ENCODE measurements around the gene C4A. TPM values are rescaled to one million over a fixed set of nuclear protein-coding genes. Genes with fewer than 3 reads are reported as not detected.

C4A gene
- total RNA-seq, 2 experiments from 2014 or later = 4.2 TPM

DNA sequence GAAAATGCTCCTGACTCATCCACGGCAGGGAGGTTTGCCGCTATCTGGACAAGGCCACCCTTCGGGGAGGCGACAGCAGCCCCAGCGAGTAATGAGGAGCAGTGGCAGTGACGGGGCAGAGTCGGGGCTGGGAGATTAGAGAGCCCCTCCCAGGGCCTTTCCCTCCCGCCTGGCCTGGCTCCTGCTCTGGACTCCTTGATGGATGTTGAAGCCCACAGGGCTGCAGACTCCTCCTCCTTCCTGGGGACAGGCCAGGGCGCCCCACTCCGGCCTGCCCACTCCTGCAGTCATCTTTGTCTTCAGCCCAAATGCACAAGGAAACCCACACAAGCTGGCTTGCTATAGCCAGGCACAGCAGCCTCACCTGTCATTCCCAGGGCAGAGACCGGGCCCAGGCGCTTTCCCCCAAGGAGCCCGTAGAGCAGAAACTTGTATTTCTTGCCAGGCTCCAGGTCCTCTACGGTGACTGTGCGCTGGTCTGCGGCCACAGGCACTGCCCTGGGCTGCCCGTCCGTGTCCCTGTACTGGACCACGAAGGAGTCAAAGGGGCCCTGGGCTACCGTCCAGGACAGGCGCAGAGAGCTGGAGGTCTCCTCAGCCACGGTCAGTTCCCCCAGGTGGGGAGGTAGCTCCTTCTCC lies 64.1 kb downstream of the C4A start:
- CTCF ChIA-PET = no interaction called here

DNA sequence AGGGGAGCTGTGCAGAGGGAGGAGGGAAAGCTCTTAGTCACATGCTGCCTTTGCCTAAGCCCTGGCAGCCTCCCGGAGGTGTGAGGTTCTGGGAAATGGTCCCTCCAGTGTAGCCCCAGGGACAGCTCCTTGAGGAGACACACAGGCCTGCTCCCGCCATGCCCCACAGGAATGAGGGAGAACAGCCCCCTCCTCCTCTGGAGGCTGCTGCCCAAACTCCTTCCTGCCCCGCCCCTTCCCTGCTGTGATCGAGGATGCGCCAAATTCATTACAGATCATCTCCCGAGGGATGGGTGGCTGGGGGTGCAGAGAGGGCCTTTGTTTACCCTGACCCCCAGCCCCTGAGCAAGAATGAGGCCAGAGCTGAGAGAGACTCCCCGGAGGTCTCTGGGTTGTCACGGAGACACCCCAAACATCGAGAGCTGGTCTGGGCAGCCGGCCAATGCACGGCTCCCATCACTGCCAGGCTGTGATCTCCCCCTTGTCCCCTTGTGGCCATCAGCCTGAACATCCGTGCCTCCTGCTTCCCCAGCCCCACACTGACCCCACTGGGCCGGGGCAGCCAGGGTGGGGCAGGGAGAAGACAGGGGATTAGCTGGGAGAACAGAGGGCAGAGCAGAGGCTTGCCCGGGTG lies 64.7 kb downstream of the C4A start:
- Histone ChIP-seq H3K27ac (ENCODE audit: low read depth in 1 of 2, low read length in 2 of 2) (no peak overlapping the region), H3K4me3 (ENCODE audit: low read length) (no peak overlapping the region), H3K36me3 (ENCODE audit: insufficient read depth, low read length) (no peaks in the 10 kb centered on the region), H3K27me3 (ENCODE audit: control insufficient read depth in 1 of 2, insufficient read depth in 2 of 2, low read length in 2 of 2) (no peaks in the 10 kb centered on the region), H3K9me3 (ENCODE audit: control insufficient read depth in 1 of 2, insufficient read depth in 1 of 2, low read length in 2 of 2) (no peaks in the 10 kb centered on the region), H3K4me1 (ENCODE audit: insufficient read depth, low read length) (peaks cover 9% of the 10 kb centered on the region)
- intact Hi-C loops (cut with DNase I, micrococcal nuclease) = loop anchor here in 1 of 2 experiments (10.0 kb wide), 1 partner anchor 108 kb away; the partner anchor contains the start of genes PPT2 and PRRT1
- Mint-ChIP-seq H3K27me3 (no peaks in the 10 kb centered on the region), H3K4me1 (ENCODE audit: low read depth) (peaks cover 5% of the 10 kb centered on the region), H3K27ac (no peak overlapping the region), H3K4me3 (no peak overlapping the region), H3K36me3 (ENCODE audit: low read depth) (no peaks in the 10 kb centered on the region), H3K9me3 (no peaks in the 10 kb centered on the region)
- CTCF ChIA-PET = no interaction called here
- ATAC-seq (ENCODE audit: poor library complexity) (no peak), DNase-seq (no peak)
- POLR2A ChIA-PET = no interaction called here
- TF ChIP-seq, protein P1, sequence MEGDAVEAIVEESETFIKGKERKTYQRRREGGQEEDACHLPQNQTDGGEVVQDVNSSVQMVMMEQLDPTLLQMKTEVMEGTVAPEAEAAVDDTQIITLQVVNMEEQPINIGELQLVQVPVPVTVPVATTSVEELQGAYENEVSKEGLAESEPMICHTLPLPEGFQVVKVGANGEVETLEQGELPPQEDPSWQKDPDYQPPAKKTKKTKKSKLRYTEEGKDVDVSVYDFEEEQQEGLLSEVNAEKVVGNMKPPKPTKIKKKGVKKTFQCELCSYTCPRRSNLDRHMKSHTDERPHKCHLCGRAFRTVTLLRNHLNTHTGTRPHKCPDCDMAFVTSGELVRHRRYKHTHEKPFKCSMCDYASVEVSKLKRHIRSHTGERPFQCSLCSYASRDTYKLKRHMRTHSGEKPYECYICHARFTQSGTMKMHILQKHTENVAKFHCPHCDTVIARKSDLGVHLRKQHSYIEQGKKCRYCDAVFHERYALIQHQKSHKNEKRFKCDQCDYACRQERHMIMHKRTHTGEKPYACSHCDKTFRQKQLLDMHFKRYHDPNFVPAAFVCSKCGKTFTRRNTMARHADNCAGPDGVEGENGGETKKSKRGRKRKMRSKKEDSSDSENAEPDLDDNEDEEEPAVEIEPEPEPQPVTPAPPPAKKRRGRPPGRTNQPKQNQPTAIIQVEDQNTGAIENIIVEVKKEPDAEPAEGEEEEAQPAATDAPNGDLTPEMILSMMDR (IDR thresholded peaks at IDR 0.05) = no peak

More for the DNA sequence above, 64.1 kb downstream of the C4A start:
- TF ChIP-seq, protein P1 (IDR thresholded peaks at IDR 0.05) = no peak
- POLR2A ChIA-PET = no interaction called here
- DNase-seq (no peak), ATAC-seq (ENCODE audit: poor library complexity) (no peak)
- Mint-ChIP-seq H3K27ac (no peak overlapping the region), H3K27me3 (no peaks in the 10 kb centered on the region), H3K4me1 (ENCODE audit: low read depth) (peaks cover 5% of the 10 kb centered on the region), H3K9me3 (no peaks in the 10 kb centered on the region), H3K4me3 (no peak overlapping the region), H3K36me3 (ENCODE audit: low read depth) (no peaks in the 10 kb centered on the region)
- H3K4me3 ChIP-seq (ENCODE audit: low read length) = no peak overlapping the region
- H3K36me3 ChIP-seq (ENCODE audit: insufficient read depth, low read length) = no peaks in the 10 kb centered on the region
- H3K27me3 ChIP-seq (ENCODE audit: control insufficient read depth in 1 of 2, insufficient read depth in 2 of 2, low read length in 2 of 2) = no peaks in the 10 kb centered on the region
- H3K9me3 ChIP-seq (ENCODE audit: control insufficient read depth in 1 of 2, insufficient read depth in 1 of 2, low read length in 2 of 2) = no peaks in the 10 kb centered on the region
- intact Hi-C loops (cut with DNase I, micrococcal nuclease) = loop anchor here in 1 of 2 experiments (10.0 kb wide), 1 partner anchor 109 kb away; the partner anchor contains the start of genes PPT2 and PRRT1
- no peak overlapping the region for H3K27ac ChIP-seq (ENCODE audit: low read depth in 1 of 2, low read length in 2 of 2)
- peaks cover 9% of the 10 kb centered on the region for H3K4me1 ChIP-seq (ENCODE audit: insufficient read depth, low read length)

DNA sequence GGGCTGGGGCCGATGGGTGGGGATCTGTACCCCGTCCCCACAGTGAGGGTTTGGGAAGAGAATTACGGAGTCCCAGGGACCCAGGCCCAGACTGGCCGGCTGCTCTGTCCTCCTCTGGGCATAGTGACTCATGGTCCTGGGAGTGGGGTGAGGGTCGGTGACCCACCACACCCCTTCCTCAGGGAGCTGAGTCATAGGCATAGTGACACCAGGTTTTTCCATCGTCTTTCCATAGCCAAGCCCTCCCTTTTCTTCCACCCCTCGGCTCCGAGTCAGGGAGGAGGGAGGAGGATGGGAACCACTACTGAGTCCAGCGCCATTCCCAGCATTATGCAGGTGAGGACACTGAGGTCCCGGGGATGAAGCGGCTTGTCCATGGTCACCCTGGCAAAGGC lies 65.2 kb downstream of the C4A start:
- Histone ChIP-seq H3K4me3 (ENCODE audit: low read length) (no peak overlapping the region), H3K27ac (ENCODE audit: low read depth in 1 of 2, low read length in 2 of 2) (no peak overlapping the region), H3K27me3 (ENCODE audit: control insufficient read depth in 1 of 2, insufficient read depth in 2 of 2, low read length in 2 of 2) (no peaks in the 10 kb centered on the region), H3K4me1 (ENCODE audit: insufficient read depth, low read length) (peaks cover 9% of the 10 kb centered on the region), H3K9me3 (ENCODE audit: control insufficient read depth in 1 of 2, insufficient read depth in 1 of 2, low read length in 2 of 2) (no peaks in the 10 kb centered on the region), H3K36me3 (ENCODE audit: insufficient read depth, low read length) (no peaks in the 10 kb centered on the region)
- DNase-seq = no peak
- TF ChIP-seq, protein P1 (IDR thresholded peaks at IDR 0.05) = no peak
- POLR2A ChIA-PET = no interaction called here
- H3K9me3 Mint-ChIP-seq = no peaks in the 10 kb centered on the region
- intact Hi-C loops (cut with DNase I, micrococcal nuclease) = loop anchor here in 1 of 2 experiments (10.0 kb wide), 1 partner anchor 108 kb away; the partner anchor contains the start of genes PPT2 and PRRT1
- CTCF ChIA-PET = no interaction called here
- H3K36me3 Mint-ChIP-seq (ENCODE audit: low read depth) = no peaks in the 10 kb centered on the region
- H3K4me1 Mint-ChIP-seq (ENCODE audit: low read depth) = peaks cover 5% of the 10 kb centered on the region
- H3K27me3 Mint-ChIP-seq = no peaks in the 10 kb centered on the region
- no peak overlapping the region for H3K4me3 Mint-ChIP-seq
- no peak overlapping the region for H3K27ac Mint-ChIP-seq
- ATAC-seq (ENCODE audit: poor library complexity) = no peak
